ENCODE data around the gene GSDME.
A peak's percentile ranks its signal among the peaks of the same experiment; 100 is the strongest.

GSDME gene

GRCh38 chr7:24707988-24708615 is 49.2 kb downstream of the GSDME start:
- TF ChIP-seq, protein P1, sequence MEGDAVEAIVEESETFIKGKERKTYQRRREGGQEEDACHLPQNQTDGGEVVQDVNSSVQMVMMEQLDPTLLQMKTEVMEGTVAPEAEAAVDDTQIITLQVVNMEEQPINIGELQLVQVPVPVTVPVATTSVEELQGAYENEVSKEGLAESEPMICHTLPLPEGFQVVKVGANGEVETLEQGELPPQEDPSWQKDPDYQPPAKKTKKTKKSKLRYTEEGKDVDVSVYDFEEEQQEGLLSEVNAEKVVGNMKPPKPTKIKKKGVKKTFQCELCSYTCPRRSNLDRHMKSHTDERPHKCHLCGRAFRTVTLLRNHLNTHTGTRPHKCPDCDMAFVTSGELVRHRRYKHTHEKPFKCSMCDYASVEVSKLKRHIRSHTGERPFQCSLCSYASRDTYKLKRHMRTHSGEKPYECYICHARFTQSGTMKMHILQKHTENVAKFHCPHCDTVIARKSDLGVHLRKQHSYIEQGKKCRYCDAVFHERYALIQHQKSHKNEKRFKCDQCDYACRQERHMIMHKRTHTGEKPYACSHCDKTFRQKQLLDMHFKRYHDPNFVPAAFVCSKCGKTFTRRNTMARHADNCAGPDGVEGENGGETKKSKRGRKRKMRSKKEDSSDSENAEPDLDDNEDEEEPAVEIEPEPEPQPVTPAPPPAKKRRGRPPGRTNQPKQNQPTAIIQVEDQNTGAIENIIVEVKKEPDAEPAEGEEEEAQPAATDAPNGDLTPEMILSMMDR (conservative IDR thresholded peaks at IDR 0.05; ENCODE audit: control insufficient read depth, insufficient read depth, low read depth, low read length) = no peak
- H3K4me3 ChIP-seq (ENCODE audit: control insufficient read depth, low read depth, low read length) = no peak overlapping the region
- peak; percentile 56 for DNase-seq (ENCODE audit: low read depth)

GRCh38 chr7:24706211-24707170 is 50.8 kb downstream of the GSDME start:
- TF ChIP-seq, protein P1 (conservative IDR thresholded peaks at IDR 0.05; ENCODE audit: control insufficient read depth, insufficient read depth, low read depth, low read length) = no peak
- no peak overlapping the region for H3K4me3 ChIP-seq (ENCODE audit: control insufficient read depth, low read depth, low read length)
- DNase-seq (ENCODE audit: low read depth) = no peak

- no peak overlapping the region for H3K4me3 ChIP-seq (ENCODE audit: control insufficient read depth, low read depth, low read length)
- no peak for DNase-seq (ENCODE audit: low read depth)
- TF ChIP-seq, protein P1 (conservative IDR thresholded peaks at IDR 0.05; ENCODE audit: control insufficient read depth, insufficient read depth, low read depth, low read length) = no peak
Observed at GRCh38 chr7:24705461-24705954, 51.8 kb downstream of the GSDME start.

- TF ChIP-seq, protein P1 (conservative IDR thresholded peaks at IDR 0.05; ENCODE audit: control insufficient read depth, insufficient read depth, low read depth, low read length) = no peak
- peak; percentile 31 for DNase-seq (ENCODE audit: low read depth)
- no peak overlapping the region for H3K4me3 ChIP-seq (ENCODE audit: control insufficient read depth, low read depth, low read length)
Observed at GRCh38 chr7:24704311-24704710, 53.0 kb downstream of the GSDME start.

DNA sequence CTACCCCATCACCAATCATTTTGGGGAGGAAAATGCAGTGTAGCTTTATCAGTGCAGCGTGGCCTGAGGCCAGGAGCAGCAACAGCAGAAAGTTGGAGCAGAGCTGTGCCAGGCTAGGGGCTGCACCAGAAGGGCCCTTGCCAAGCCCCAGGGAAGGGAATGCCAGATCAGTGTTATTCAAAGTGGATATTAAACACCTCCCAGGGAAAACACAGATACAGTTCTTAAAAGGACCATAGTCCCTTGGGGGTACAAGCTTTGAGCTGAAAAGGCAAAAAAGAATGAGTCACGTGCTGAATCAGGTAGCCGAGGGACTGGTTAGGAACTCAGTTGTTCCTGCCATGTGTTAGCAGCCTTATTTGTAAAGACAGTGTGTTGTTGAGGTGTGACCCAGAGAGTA is 54.0 kb downstream of the GSDME start:
- TF ChIP-seq, protein P1 (conservative IDR thresholded peaks at IDR 0.05; ENCODE audit: control insufficient read depth, insufficient read depth, low read depth, low read length) = no peak
- no peak overlapping the region for H3K4me3 ChIP-seq (ENCODE audit: control insufficient read depth, low read depth, low read length)

DNA sequence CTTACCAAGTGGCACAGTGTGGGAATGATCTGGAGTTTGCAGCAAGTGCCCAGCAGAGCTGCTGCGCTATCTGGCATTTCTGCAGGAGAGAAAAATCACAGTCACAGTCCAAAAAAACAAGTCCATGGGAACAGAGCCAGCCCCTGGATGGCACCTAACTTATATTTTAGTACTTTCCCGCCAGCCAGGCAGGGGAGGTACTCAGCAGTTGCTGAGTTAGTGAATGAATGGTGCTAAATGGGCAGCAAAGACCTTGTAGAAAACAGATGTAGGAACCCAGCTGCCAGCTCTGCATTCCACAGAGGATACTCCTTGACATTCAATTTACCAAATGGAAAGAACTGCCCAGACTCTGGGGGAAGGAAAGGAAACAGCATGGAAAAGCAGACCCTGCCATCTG is 54.5 kb downstream of the GSDME start:
- DNase-seq (ENCODE audit: low read depth) = peak; percentile 42
- no peak overlapping the region for H3K4me3 ChIP-seq (ENCODE audit: control insufficient read depth, low read depth, low read length)
- TF ChIP-seq, protein P1 (conservative IDR thresholded peaks at IDR 0.05; ENCODE audit: control insufficient read depth, insufficient read depth, low read depth, low read length) = no peak

More for the DNA sequence above, 54.0 kb downstream of the GSDME start:
- peak; percentile 76 for DNase-seq (ENCODE audit: low read depth)

Data from fibroblast of mammary gland (primary cell).